ENCODE data around the gene ACP5.

DNA sequence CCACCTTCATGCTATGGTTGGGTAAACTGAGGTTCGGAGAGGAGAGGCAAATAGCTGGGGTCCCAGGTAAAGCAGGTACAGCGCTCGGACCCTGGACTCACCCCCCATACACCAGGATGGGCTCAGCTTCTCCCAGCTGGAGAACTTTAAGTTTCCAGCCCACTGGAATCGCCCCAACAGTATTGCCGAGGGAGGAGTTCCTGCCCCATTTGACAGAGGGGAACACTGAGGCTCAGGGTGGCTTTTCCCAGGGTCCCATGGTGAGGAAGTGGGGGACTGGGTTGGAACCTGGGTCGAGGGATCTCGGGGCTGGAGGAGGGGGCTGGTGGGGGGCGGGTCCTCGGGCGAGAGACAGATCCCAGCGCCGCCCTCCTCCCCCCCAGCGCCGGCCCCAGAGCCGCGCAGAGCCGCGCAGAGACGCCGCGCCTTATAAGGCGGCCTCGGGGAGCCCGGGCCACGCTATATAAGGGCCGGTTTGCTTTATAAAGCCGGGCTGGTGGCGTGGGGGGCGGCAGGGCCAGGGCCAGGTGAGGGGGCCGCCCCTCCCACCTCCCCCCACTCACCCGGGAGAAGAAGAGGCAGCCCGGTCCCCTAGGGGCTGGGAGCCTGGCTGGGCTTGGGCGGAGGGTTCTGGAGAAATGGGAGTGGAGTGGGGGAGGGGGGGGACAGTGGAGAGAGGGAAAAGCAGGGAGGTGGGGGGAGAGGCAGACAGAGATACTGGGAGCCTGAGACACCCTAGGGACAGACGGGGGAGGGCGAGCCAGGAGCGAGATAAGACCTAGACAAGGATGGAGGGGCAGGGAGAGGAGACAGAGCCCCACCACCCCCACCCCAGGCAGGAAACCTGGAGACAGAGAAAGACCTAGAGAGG, 37.7 kb downstream of the ACP5 start:
- TF ChIP-seq, protein P1, sequence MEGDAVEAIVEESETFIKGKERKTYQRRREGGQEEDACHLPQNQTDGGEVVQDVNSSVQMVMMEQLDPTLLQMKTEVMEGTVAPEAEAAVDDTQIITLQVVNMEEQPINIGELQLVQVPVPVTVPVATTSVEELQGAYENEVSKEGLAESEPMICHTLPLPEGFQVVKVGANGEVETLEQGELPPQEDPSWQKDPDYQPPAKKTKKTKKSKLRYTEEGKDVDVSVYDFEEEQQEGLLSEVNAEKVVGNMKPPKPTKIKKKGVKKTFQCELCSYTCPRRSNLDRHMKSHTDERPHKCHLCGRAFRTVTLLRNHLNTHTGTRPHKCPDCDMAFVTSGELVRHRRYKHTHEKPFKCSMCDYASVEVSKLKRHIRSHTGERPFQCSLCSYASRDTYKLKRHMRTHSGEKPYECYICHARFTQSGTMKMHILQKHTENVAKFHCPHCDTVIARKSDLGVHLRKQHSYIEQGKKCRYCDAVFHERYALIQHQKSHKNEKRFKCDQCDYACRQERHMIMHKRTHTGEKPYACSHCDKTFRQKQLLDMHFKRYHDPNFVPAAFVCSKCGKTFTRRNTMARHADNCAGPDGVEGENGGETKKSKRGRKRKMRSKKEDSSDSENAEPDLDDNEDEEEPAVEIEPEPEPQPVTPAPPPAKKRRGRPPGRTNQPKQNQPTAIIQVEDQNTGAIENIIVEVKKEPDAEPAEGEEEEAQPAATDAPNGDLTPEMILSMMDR (IDR thresholded peaks at IDR 0.05) = no peak
- peak; percentile 24 for TF ChIP-seq POLR2AphosphoS5 (IDR thresholded peaks at IDR 0.05)
